NCI-H774 (cell line): ENCODE data around the gene ZBTB46.
A peak's percentile ranks its signal among the peaks of the same experiment; 100 is the strongest.

ENCODE experiments used
- DNase-seq: peaks from one replicate; lab custom pipeline; 2025; lab: John Stamatoyannopoulos, UW

ZBTB46 gene

GRCh38 chr20:63836458-63837344, 5.6 kb upstream of the ZBTB46 start:
- no peak for DNase-seq

DNA sequence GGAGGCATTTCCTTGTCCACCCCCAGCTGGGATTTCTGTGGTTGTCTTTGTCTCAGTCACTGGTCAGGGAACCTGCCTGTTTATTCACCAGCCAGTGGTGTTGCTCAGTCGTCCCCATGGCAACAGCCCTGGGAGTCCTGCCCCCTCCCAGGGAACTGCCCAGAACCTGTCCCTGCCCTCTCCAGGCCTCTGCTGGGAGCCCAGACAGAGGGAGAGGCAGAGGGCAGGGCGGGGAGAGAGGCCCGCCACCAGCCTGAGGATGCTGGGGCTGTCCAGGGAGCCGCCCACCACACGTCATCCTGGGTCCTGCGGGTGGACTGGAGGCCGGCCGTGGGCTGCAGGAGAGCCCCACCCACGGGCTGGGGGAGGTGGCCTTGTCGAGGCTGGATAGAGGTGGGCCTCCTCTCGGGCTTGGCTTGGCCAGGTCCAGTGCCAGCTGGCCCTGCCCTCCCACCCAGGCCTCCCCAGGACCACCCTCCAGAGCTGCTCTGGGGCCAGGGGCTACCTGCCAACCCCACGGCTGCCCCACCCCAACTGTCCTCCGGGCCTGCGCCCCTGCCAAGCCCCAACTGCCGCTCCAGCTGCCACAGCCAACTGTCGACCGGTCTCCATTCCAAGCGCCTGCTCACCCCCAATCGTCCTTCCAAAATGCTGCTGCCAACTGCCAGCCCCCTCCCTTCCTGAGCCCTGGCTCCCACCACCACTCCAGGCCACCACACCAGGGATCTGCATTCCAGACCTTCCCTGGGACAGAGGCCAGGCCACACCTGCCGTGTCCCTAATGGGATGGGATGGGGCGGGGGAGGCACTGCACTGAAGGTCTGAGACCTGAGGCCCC, 4.2 kb upstream of the ZBTB46 start:
- peak; percentile 58 for DNase-seq

DNA sequence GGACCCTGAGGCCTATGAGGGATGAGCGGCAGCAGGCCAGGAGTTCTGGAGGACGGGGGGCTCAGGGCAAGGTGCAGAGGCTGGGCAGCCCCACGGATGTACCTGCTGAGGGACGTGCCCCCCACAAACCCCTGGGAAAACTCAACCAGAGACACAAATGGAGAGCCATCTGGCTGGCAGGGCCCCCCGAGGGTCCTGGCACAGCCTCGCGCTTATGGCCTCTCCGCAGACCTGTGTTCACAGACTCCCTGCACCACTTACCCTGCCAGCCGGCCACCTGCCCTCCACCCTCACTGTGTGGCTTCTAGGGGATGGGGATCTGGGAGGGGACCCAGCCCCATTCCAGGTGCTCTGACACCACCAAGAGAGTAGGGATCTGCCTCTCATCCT, 3.4 kb upstream of the ZBTB46 start:
- DNase-seq = no peak

DNA sequence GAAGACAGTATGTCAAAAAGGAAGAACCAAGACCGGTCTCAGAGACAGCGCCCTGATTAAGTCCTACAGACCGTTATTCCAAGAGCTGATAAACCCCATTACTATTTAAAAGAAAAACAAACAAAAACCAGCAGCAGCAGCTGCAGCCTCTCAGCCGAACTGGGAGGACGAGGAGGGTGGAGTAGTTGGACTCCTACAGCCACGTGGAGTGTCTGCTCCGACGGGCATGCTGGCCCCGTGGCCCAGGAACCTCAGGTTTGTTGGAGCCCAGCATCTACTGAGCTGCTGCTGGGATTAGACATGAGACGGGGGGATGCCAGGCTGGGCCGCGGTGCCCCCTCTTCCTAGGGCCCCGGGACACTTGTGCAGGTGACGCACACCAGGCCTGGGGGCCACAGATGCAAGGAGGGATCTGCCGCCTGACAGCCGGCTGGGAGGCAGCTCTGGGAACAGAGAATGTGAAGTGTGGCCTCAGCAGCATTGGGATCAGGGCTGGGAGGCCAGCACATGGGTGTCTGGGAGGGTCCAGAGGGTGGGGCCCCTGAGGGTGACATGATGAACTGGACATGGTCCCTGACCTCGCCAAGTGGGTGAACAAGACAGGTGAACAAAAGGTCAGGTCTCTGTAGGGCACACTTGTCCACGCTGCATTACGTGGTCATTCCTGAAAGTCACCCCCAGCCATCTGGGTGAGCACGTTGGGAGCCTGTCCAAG, 2.9 kb upstream of the ZBTB46 start:
- no peak for DNase-seq

DNA sequence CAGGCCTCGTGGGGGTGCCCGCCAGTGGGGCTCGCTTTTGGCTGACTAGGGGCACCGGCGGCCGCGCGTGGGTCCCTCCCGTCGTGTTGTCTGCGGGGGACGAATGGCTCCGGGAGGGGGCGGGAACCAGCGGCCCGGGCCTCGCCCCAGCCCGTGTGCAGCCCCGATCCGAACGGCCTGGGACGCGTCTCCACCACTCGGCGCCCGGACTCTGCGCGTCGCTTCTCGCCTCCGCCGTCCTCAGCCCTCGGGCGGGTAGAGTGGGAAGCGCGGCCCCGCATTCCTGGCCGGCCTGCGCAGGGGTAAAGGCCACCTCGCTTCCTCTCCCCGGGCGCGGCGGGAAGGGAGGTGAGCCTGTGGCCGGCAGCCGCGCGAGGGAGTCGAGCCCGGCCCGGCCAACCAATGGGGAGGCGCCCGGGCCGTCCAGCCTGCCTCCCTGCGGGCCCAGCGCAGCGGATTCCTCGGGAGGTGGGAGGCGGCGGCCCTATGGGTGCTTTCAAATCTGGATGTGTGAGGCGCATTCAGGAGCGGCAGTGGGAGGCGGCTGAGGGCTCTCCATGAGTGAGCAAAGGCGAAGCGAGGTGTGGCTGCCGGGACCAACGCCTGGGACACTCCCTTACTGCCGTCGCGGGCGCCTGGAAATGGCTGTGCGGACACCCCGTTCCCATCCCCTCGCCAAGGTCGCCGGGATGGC, 1.1 kb upstream of the ZBTB46 start:
- no peak for DNase-seq

- DNase-seq = no peak
Measured at GRCh38 chr20:63831646-63831992, 555 bp upstream of the ZBTB46 start.

DNA sequence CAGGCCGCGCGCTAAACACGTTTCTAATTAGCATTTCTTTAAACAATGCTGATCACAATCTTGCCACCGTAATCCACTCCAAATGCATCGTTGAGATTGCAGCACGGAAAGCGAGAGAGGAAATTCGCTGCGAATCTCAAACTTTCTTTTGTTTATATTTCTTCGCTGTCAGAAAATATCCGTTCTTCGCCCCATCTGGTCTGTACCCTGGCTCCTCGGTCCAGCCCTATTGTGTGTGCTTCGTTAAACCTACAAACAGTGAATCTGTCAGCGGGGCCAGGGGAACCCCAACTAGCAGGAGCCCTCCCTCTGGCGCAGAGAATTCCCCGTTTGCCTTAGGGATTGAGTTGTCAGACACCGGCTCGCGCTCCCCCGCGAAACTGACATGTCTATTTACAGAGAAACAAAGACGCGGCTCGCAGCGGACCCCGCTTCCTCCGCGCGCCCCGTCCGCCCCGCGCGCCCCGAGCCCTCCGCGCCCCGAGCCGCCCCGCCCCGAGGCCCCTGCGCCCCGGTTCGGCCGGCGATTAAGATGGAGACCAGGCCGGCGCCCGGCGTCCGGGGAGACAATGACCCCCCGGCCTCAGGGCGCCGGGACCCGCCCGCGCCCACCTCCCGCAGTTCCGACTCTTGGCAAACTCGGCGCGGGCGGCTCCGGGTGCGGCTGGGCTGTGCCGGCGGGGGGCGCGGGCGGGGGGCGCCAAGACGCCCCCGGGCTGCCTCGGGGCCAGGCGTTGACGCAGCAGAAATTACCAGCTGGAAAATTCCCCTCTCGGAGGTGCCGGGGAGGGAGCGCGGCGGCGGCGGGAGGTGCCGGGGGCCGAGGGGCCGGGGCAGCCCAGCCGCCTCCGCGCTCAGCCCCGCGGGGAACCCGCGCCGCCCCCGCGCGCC, 874 bp downstream of the ZBTB46 start:
- no peak for DNase-seq

DNA sequence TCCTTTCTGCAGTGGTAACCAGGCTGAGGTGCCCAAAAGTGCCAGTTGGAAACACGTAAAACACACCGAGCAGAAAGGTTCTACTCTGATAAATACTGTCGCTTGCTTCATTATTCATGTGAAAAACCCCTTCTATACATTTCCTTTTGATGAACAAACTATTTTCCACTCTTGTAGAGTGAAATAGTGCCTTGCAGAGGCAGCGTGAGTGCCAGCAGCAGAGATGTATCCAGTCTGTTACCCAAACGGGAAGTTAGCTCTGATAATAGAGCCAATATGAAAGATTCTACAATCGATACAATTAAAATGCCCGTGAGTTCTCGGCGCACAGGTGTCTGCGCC, 1.5 kb downstream of the ZBTB46 start:
- no peak for DNase-seq

DNA sequence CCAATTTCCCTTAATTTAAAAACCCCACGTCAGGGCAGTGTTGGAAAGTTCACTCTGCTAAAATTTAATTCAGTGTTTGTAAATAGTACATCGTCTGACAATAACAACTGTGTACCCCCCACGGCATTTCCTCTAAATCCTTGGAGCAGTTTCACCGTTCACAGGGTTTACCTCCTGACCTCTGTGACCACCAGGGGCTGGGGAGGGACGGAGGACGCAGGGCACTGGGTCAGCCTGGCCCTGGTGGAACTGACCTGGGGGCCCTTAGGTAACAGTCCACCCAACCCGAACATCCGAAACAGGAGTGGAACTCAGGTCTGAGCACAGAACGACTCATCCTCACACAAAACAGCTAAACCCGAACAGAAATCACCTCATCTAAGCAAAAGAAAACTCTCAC, 2.1 kb downstream of the ZBTB46 start:
- DNase-seq = no peak

DNA sequence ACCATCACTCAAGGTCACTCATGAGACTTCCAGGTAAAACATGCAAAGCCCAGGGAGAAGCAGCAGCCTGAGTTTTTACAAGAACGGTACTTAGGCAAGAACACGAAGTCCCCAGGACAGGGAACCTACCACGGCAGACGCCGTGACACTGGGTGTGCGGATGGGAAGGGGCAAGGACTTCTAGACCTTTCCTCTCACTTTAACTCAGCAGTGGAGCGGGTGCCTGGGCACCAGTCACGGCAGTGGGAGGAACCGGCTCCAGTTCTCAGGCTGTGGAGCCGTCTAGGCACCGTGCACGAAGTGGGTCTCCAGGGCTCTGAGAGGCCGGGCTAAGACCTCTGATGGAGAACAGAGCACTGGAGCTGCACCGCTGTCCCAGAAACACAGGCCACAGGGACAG, 2.5 kb downstream of the ZBTB46 start:
- DNase-seq = no peak

- DNase-seq = no peak
Measured at GRCh38 chr20:63828124-63828523, 2.9 kb downstream of the ZBTB46 start.

DNA sequence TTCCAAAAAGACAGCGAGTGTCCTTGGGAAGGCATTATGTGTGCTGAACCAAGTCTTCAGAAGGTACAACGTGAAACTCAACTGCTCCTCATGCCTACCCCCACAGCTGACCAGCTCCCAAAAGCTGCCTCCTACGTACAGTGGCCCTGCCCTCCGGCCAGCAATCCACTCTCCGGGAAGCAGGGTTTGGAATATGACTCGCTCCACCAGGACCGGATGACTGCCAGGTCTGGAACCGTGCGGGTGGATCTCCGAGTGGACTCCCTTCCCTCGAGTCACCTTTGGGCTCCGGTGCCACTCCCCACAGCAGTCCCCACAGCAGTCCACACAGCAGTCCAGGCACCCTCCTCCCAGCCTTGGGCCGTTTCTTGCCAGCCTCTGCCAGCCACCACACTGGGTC, 4.3 kb downstream of the ZBTB46 start:
- DNase-seq = no peak

GRCh38 chr20:63825331-63826118, 5.5 kb downstream of the ZBTB46 start:
- no peak for DNase-seq

- no peak for DNase-seq
Measured at GRCh38 chr20:63823691-63824311, 7.3 kb downstream of the ZBTB46 start.

DNA sequence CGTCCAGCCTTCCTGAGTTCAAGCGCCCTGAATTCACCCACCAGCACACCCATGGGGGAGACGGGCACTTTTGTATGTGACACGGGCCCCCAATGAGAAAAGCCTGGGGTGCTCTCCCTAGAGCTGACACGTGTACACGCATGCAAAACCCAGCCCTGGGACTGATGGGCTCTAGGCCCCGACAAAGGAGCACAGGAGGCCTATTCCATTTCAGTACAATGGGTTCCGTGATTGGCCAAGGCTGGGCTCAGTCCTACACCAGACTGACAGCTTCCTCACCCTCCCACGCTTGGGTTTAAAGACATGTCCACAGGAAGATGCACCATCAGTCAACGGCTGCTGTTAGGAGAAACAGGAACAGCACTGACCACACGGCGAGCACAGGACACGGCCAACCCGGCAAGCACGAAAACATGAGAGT, 8.8 kb downstream of the ZBTB46 start:
- no peak for DNase-seq

DNA sequence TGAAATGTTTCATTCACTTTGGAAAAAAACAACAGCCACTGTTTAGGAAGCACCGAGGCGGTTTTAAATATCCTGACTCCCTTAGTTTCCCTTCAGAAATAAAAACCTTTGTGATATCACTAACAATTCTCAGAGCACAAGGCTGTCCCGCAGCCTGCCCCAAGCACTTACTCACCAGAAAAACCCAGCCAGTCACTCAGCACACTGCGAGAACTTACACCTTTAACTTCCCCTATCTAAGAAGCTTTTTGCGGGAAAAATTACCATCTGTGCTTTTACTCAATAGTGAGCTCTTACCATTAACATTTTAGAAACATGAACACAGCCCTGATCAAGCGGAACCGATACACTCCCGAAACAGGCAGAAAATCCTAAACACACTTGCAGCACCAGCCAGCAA, 9.3 kb downstream of the ZBTB46 start:
- DNase-seq = no peak

- DNase-seq = no peak
Measured at GRCh38 chr20:63819224-63819921, 11.7 kb downstream of the ZBTB46 start.

GRCh38 chr20:63815615-63816253, 15.3 kb downstream of the ZBTB46 start:
- DNase-seq = no peak
